Liver (tissue), 3 donors: ENCODE measurements around the gene C9orf57.

Experiments used
- CTCF ChIP-seq: fragments of 150-350 bp; IDR thresholded peaks from 2 replicates; pipeline ENCODE4 v1.5.1; 2017; ENCODE audit warnings: improper control_type of control experiment, low read depth, low read length; ENCODE audit not compliant: missing input control
- GABPA ChIP-seq, 2 donors: IDR thresholded peaks in 1 of 2; conservative IDR thresholded peaks in 1 of 2; 2 replicates each; pipeline ENCODE4 v1.6.1; 2016; ENCODE audit warnings: antibody characterized with exemption in 2 of 2, mild to moderate bottlenecking in 1 of 2, moderate library complexity in 1 of 2
- HNF4A ChIP-seq, 2 donors: conservative IDR thresholded peaks; 2 replicates each; pipeline ENCODE4 v1.6.1; 2016; ENCODE audit warnings: antibody characterized with exemption in 2 of 2, mild to moderate bottlenecking in 2 of 2
- MAX ChIP-seq: IDR thresholded peaks from 2 replicates; pipeline ENCODE4 v1.6.1; 2016; ENCODE audit warnings: antibody characterized with exemption
- NR2F2 ChIP-seq: IDR thresholded peaks from 2 replicates; pipeline ENCODE4 v1.6.1; 2016; ENCODE audit warnings: antibody characterized with exemption
- RAD21 ChIP-seq, 2 donors: IDR thresholded peaks; 2 replicates each; pipeline ENCODE4 v1.6.1; 2016; ENCODE audit warnings: antibody characterized with exemption in 2 of 2, mild to moderate bottlenecking in 2 of 2
- RXRA ChIP-seq, 2 donors: IDR thresholded peaks; 2 replicates each; pipeline ENCODE4 v1.6.1; 2017 to 2018; ENCODE audit warnings: antibody characterized with exemption in 2 of 2, mild to moderate bottlenecking in 1 of 2
- SP1 ChIP-seq: IDR thresholded peaks from 2 replicates; pipeline ENCODE4 v1.6.1; 2018; ENCODE audit warnings: antibody characterized with exemption, mild to moderate bottlenecking
- YY1 ChIP-seq: IDR thresholded peaks from 2 replicates; pipeline ENCODE4 v1.6.1; 2016; ENCODE audit warnings: antibody characterized with exemption, mild to moderate bottlenecking
- TF ChIP-seq, protein P1 (sequence below): IDR thresholded peaks from 2 replicates; pipeline ENCODE4 v1.6.1; 2016; ENCODE audit warnings: antibody characterized with exemption
- TF ChIP-seq, protein P2 (sequence below): IDR thresholded peaks from 2 replicates; pipeline ENCODE4 v1.6.1; 2016; ENCODE audit warnings: antibody characterized with exemption, mild to moderate bottlenecking
- donor health status: healthy.
- donor health status: healthy.

- TF ChIP-seq CTCF: no peak
- TF ChIP-seq MAX: no peak
- TF ChIP-seq SP1: no peak
- no peak for TF ChIP-seq NR2F2
- TF ChIP-seq GABPA (IDR thresholded peaks at IDR 0.05 in 1 of 2, conservative IDR thresholded peaks at IDR 0.05 in 1 of 2): no peak
- TF ChIP-seq, protein P1, sequence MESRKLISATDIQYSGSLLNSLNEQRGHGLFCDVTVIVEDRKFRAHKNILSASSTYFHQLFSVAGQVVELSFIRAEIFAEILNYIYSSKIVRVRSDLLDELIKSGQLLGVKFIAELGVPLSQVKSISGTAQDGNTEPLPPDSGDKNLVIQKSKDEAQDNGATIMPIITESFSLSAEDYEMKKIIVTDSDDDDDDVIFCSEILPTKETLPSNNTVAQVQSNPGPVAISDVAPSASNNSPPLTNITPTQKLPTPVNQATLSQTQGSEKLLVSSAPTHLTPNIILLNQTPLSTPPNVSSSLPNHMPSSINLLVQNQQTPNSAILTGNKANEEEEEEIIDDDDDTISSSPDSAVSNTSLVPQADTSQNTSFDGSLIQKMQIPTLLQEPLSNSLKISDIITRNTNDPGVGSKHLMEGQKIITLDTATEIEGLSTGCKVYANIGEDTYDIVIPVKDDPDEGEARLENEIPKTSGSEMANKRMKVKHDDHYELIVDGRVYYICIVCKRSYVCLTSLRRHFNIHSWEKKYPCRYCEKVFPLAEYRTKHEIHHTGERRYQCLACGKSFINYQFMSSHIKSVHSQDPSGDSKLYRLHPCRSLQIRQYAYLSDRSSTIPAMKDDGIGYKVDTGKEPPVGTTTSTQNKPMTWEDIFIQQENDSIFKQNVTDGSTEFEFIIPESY: no peak
- TF ChIP-seq HNF4A (conservative IDR thresholded peaks at IDR 0.05): no peak
- TF ChIP-seq, protein P2, sequence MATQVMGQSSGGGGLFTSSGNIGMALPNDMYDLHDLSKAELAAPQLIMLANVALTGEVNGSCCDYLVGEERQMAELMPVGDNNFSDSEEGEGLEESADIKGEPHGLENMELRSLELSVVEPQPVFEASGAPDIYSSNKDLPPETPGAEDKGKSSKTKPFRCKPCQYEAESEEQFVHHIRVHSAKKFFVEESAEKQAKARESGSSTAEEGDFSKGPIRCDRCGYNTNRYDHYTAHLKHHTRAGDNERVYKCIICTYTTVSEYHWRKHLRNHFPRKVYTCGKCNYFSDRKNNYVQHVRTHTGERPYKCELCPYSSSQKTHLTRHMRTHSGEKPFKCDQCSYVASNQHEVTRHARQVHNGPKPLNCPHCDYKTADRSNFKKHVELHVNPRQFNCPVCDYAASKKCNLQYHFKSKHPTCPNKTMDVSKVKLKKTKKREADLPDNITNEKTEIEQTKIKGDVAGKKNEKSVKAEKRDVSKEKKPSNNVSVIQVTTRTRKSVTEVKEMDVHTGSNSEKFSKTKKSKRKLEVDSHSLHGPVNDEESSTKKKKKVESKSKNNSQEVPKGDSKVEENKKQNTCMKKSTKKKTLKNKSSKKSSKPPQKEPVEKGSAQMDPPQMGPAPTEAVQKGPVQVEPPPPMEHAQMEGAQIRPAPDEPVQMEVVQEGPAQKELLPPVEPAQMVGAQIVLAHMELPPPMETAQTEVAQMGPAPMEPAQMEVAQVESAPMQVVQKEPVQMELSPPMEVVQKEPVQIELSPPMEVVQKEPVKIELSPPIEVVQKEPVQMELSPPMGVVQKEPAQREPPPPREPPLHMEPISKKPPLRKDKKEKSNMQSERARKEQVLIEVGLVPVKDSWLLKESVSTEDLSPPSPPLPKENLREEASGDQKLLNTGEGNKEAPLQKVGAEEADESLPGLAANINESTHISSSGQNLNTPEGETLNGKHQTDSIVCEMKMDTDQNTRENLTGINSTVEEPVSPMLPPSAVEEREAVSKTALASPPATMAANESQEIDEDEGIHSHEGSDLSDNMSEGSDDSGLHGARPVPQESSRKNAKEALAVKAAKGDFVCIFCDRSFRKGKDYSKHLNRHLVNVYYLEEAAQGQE: no peak
- no peak for TF ChIP-seq YY1
- no peak for TF ChIP-seq RAD21 (IDR thresholded peaks at IDR 0.05)
- no peak for TF ChIP-seq RXRA (IDR thresholded peaks at IDR 0.05)
These were observed 37.6 kb downstream of the C9orf57 start for GRCh38 chr9:72022841-72023240.
